NCI-H446 (cell line): ENCODE data around the gene ASTN1.

Experiments used
- DNase-seq, 2 experiments: peaks; one replicate each; lab custom pipeline; 2025; lab: John Stamatoyannopoulos, UW

Gene ASTN1

DNA sequence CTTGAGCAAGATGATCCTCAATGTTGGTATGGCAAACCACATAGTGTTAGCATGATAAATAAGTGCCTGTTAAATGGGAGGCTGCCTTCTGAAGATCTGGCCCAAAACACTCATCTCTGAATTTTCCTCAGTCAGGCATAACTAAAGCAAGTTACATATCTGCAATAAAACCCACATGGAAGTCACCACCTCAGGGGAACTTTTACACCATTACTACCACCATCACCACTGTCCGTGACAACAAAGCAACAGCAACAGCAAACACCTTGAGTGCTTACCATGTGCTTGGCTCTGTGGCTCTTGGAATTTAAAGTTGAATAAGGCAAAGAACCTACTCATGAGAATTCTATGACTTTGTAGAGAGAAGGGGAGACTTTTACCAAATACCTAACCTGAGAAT is 233.0 kb downstream of the ASTN1 start:
- no peak for DNase-seq

DNA sequence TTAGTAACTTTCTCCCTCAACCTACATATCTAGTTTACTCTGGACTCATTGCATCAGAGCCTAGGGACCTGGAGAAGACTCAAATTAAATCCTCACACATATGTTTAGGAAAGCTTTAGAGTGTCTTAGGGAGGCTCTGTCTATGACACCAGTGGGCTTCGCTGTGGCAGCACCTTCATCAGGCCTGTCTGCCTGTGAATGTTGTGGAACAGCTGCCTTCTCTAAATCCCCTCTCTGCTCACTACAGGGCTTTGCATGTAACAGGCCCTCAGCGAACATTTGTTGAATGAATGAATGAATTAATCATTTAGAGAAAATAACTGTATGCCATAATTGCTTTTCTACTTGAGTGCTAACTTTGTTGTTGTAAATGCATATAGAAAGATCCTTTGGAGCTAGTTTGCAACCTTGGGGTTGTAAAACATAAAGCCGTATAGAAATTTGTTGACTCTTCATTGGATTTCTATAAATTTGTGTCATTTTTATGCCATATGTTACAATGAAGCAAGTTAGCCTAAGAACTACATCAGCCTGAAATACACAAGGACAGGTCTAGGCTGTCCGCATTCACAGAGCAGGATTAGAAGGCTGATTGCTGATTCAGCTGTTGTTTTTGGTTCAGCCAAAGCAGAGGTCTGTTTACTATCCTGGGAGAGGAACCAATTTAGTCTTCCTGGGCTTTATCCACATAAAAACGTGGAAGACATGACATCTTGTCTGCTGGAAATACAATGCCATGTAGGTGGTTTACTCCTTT is 238.0 kb downstream of the ASTN1 start:
- DNase-seq, result no peak

DNA sequence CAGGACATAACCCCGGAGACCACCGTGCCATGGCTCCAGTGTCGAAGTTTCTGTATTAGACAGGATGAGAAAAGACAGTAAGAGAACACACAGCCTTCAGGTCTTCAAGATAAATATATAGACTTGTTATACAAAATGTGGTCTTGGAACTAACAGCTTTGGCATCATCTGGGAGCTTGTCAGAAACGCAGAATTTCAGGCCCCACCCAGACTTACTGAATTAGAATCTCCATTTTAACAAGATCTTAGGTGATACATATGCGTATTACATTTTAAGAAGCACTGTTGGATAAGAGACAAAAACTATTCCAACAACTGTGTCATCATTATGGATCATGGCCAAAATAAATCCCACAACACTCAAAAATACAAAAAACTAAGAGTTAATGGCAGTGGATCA is 239.3 kb downstream of the ASTN1 start:
- DNase-seq, result no peak

DNA sequence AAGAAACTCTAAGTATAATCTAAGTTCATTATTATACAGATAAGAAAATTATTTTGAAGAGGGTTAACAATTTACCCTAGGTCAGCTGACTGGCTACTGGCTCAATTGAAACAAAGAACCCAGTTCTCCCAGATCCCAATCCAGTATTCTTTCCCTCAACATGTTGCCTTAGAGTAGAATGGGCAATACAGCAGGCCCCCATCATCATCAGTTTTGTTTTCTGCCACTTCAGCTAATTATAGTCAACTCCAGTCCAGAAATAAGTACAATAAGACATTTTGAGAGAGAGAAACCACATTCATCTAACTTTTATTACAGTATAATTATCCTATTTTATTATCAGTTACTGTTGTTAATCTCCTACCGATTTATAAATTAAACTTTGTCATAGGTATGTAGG is 241.2 kb downstream of the ASTN1 start:
- no peak for DNase-seq

DNA sequence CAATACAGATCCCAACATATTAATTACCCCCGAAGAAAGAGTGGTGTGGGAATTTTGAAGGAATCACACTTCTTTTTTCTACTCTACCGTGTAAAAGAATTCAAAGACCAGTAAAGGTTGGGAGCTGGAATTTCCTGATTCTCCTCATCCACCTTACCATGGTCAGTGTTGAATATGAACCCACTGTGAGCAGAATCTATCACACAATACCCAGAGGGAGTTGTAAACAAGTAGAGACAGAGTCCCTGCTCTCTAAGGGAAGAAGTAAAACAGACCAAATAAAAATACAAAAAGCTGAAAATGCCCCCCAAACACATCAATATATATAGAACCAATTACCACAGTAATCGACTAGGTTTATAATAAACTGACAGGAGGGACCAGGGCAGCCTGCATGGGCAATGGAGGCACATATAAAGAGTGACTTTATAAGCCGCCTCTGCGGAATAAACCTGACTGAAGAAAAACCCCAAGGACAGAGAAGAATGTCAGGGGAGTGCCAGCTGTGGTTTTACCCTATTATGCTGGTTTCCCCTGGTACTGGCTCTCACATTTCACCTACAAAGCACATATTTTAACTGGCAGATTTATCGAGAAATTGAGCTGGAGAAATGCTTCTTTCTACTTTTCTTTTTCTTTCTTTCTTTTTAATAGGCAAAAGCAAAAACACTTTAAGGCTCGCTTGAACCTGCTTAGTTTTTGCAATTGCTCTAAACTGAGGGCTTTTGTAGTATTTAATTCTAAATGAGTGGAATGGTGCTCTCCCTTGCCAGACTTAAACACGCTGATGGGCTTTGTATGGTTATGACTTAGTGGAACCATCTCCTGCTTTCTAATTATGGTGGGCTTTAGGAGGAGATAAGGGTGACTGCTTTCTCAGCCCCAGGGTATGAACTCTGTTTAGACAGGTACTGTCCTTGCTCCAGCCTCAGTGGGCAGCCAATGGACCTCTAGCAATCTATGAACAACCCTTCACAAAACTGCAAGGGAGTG is 244.8 kb downstream of the ASTN1 start:
- DNase-seq, result no peak

DNA sequence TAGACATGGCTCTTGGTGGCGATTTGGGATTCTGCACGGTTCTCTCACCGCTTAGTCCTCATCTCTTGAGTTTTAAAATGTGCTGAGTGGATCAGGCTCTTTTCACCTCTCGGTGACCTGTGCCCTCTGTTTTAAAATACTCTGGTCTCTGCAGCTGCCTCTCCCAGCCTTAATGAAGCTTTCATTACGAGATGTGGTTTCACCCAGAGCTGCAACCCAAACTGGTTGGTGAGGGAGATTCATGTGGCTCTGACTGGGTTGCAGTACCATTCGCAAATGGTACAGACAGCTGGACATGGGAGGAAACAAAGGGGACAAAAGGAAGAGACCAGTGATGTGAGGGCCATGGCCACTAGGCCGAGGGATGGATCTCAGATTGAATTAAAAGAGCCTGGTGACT is 258.9 kb downstream of the ASTN1 start:
- no peak for DNase-seq

DNA sequence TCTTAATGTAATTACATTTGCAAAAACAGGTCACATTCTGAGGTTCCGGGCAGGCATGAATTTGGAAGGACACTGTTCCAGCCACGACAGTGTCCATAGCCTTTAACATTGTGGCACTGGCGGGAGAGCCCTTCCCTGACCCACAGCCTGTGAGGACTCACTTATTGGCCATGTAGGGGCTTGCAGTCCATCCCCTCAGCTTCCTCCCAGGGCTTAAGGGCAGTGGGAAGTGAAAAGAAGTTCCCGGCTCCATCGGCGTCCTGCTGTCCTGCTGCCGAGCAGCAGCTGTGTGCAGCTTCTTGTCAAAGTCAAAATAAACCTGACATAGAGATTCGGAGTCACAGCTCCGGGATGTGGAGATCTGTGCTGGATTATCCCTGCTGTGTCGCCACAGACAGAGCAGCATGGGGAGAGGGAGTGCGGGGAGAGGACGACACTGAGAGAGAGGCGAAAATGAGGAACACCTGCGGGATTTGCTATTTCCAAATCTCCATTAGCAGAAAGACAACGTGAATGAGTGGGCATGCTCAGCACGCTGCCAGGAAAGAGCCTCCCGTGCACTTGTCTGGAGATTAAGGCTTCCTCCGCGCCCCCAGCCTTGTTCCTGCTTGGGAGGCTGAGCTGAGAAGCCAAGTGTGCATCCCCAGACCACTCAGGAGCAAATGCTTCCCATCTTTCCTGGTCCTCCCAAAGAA is 260.3 kb downstream of the ASTN1 start:
- no peak for DNase-seq

DNA sequence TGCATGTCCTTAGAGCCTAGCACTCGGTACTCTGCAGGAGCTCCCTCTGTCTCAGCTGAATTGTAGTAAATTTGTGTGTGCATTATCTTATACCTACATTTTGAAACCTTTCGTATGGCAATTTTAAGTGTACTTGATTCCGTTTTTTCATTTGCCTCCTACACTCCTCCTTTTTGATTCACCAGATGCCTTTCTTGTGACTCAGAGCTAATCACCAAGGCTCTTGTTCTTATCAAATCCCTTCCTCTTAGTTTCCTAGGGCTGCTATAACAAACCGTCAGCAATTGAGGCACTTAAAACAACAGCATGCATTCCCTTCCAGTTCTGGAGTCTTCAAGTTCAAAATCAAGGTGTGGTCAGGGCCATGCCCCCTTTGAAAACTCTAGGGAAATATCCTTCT is 261.0 kb downstream of the ASTN1 start:
- DNase-seq, result no peak

DNA sequence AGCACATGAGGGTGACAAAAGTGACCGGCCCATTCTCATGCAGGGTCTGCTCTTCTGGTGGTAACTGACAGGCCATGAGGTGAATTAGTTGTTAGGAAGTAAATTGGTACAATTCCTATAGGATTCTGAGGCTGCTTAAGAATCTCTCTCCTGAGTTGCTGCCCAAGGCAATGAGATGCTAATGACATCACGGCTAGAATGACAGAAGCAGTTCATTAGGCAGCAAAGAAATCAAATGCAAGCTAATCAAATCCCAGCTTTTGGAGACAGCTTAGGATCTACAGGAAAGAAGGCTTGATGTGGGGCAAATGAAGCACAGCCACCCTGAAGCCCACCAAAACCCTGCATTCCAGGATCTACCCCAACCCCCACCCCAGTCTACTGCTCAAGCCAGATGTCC is 265.2 kb downstream of the ASTN1 start:
- no peak for DNase-seq

DNA sequence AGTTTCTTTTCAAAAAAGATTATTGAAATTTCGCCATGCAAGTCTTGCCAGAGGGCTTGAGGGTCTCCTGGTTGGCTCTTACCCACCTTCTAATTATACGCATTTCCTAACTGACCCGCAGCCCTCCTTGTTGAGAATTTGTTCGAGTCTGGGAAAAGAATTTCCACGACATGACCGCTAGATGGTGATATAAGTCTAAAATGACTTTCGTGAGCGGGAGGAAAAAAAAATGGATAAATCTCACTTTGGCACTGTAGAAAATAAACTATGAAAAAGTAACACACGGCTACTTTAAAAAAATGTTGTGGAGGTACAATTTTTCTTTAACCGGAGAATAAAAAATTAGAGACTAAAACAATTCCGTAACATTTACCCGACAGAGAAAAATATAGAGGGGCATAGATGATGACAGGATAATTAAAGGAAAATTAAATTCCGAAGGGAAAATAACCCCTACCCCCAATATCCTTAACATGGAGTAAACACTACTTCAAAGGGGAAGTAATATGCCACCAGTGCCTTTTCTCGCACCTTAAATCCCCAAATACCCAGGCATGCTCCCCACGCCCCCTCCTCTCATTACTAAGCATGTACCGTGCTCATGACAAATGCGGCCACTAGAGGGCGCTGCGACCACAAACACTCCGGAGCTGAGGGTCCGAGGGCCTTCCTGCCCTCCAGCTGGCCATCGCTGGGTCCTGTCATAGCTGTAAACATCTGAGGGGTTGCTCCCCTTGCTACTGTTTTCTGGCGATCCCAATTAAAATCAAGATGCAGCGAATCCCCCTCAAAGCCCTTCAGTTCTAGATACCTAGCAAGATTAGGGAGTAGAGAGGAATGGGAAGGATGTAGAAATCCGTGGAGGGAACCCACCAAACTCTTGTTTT is 266.9 kb downstream of the ASTN1 start:
- DNase-seq, result peak; percentile 48 to 80

DNA sequence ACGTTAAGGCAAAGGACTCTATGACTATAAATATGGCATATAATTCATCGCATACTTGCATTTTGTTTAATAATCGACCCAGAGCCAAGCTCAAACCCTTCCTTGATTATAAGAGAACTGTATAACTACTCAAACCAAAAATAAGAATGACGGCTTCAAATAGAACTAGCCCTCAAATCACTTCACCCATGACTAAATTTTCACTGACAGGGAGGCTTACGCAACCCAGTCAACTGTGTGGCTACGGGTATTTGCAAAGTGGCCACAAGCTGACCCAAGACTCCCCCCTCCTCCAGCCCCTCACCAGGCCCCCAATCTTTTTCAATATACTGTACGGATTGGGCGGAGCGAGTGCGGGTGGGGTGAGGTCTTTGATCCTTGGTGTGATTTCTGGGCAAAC is 268.3 kb downstream of the ASTN1 start:
- no peak for DNase-seq

DNA sequence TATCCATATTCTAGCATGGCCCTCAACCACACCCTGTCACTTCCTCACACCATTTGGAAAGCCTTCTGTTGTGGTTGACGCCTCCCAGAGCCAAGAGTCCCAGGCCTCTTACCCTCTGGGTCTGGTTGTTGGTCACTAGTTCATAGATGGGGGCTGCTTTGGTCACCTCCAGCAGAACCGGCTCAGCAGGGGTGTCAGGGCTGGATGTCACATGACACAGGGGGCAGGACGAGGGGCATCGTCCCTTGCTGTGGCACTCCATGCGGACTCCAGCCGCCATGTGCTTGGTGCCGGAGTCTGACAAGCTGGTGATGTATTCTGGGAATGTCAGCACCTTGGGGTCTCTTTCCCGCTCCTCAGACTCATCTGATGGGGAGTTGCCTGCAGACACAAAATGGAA is 270.1 kb downstream of the ASTN1 start:
- no peak for DNase-seq

DNA sequence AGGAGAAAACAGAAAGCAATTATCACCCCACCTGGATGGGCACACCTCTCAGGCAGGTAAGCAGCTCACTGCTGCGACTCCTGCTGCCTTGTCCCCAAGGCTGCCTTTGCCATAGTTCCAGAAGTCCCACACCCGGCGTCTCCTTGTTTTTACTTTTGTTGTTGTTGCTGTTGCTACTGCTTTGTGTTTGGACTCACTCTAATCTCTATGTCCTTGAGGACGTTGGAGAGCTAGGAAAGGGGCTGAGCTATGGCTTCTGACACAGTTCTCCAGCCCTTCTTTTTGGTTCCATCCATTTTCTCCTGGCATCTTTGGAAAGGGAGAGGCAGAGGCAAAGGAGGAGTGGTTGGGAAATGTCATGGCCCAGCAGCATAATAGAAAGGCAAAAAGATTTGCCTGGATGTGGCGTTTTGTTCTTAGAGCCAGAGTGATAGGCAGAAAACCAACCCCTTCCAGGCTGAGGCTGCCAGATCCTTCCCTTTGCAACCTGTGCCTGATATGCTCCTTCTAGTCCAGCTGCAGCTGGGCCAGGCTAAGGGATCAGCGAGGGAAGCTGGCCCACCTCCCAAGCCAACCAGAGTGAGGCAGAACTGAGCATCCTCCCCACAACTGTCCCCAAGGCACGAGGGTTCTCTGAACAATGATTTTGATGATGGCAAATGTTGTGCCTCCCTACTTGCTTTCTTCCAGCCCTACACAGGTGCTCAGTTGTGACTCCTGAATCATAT is 270.7 kb downstream of the ASTN1 start:
- no peak for DNase-seq

DNA sequence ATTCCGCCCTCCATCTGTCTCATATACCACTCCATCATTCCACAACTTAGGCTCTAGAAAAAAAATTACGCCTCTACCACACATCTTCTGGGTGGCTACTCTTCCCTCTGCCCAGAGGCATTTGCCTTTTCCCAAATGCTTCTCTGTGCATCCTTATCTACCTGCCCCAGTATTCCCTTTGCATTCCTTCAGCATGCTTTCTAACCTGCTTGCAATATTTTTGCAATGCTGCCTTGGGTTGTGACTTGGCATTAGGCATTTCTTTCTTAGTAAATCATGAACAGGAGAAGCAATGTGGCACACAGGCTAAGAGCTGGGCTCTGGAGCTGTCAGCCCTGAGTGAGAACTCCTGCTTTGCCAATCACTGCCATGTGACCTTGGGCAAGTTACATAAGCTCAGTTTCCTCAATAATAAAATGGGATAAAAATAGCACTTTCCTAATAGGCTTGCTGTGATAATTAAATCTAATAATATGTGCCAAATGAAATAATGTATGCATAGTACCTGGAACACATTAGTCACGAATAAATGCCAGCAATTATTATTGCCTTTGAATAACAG is 276.0 kb downstream of the ASTN1 start:
- no peak for DNase-seq

DNA sequence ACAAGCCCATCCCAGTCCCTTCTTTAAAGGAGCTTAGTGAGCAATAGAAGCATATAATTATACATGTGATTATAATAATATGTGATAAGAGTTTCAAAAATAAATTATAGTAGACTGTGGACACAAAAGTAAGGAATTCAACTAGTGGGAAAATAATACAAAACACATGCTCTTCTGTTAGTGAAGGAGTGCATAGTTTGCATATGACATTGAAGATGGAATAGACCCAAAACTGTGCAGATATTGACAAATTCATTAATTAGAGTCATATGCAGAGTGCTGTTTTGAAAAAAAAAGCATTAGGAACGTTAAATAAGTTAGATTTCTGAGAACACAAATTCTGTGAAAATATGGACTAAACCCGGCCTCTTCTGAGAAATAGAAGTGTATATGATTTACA is 278.8 kb downstream of the ASTN1 start:
- DNase-seq, result no peak

DNA sequence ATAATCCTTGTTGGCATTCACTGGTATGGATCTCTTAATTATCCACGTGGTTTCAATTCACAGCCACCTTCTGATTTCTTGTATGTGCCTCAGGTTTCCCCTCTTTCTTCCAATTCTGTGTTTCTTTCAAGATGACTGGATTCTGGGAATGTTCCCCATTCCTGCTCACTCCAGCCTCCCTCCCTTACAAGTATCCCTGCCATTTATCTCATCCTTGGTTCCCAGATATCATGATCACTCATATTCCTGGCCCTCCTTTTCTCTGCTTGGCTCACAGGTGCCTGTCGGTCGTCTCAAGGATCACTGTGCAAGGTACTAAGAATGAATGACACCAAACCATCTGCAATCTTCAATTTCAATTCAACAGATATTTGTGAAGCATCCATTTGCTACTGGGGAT is 279.2 kb downstream of the ASTN1 start:
- no peak for DNase-seq

DNA sequence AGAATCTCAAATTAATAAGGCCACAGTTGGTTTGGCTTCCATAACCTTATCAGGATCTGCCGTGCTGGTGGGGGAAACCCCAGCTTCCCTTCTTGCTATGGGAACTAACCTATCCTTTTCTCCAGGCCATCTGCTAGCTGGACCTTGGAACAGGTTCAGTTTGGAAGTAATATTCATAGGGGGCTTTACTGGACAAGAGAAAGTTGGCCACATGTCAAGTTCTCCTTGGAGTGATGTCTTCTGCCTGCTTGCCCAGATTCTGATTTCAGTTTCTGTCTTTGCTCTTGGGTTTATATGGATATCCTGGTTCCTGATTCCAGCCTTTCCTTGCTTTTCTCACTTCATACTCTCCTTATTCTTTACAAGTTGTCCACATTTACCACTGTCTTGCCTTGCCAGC is 279.6 kb downstream of the ASTN1 start:
- DNase-seq, result no peak

DNA sequence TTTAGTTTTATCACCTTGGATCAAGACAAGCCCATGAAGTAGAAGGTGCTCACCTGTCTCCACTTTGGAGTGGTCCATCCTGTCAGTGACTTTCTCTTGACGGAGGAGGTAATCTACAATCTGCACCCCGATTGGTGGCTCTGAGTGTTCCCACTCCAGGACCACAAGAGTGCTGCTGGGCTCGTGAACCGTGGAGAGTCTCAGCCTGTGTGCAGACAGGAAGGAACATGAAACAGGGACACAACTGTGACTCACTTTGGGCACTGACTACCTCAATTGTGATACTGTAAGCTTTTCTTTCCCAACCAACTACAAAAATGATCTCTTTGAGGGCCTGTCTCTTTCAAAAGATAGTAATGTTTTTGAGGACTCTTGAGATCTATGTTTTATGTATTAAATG is 280.2 kb downstream of the ASTN1 start:
- DNase-seq, result no peak

DNA sequence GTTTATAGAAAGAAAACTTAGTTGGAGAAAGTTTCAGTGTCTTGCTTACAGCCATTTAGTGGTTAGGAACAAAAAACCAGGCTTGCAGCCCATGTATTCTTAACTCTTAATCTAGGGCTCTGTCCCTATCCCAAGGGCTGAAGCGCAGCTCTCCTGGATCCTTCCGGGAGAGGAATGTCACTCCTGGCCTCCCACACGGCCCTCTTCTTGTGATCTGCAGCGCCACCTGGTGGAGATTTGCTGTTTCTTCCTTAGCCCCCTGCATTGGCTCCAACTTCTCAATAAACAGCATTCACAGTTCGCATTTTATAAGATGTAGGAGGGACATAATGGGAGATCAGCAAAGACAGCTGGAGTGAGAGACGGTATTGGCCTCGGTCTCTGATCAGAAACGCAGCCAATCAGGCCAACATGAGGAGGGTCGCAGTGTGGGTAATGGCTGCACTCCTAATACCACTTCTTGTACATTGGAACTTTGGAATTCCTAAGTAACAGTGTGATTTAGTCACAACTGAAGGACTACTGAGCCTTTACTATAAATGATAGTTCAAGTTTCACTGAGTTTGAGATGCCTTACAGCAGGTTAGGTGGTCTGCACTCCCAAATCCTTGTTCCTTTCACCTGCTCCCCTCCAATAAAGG is 283.4 kb downstream of the ASTN1 start:
- DNase-seq, result peak; percentile 59 to 88
